PFSK-1 (cell line): Measurements from ENCODE around the gene ANO10.

Experiments used
- POLR2AphosphoS5 ChIP-seq: IDR thresholded peaks from 2 replicates; pipeline ENCODE4 v1.6.1; 2012; ENCODE audit warnings: low read depth, mild to moderate bottlenecking, control low read depth, low read length, moderate library complexity
- SIN3A ChIP-seq: IDR thresholded peaks from 2 replicates; pipeline ENCODE4 v1.6.1; 2012; ENCODE audit warnings: mild to moderate bottlenecking, low read length, moderate library complexity, borderline replicate concordance; ENCODE audit not compliant: insufficient read depth
- TAF1 ChIP-seq: IDR thresholded peaks from 2 replicates; pipeline ENCODE4 v1.6.1; 2012; ENCODE audit warnings: low read length, control low read depth, borderline replicate concordance; ENCODE audit not compliant: insufficient read depth
- TF ChIP-seq, protein P1 (sequence below), 2 experiments: IDR thresholded peaks; 2 replicates each; pipeline versions ENCODE4 v1.6.1 to v1.8.0; 2011 to 2012; ENCODE audit warnings: low read depth in 2 of 2, low read length in 2 of 2, control low read depth in 1 of 2, inconsistent platforms in 1 of 2, mild to moderate bottlenecking in 1 of 2, moderate library complexity in 1 of 2; ENCODE audit not compliant: insufficient read depth in 1 of 2

DNA sequence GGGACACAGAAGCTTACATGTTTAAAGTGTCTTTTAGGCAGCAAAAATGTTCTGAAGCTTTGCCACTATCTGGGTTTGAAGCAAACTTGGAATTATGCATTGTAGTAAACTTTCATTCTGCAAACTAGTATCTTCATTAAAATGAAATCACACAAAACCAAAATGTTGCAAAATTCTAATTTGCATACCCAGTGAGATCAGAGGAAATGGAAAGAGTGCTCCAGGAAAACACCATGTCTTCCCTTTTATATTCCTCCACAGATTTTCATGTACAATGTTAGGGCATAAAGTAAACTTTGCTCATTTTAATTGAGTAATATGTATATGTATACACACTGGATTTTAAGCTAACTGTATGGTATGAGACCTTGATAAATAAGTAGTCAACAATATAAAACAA, 23.9 kb downstream of the ANO10 start:
- TF ChIP-seq POLR2AphosphoS5, result no peak
- no peak for TF ChIP-seq SIN3A
- TF ChIP-seq, protein P1, sequence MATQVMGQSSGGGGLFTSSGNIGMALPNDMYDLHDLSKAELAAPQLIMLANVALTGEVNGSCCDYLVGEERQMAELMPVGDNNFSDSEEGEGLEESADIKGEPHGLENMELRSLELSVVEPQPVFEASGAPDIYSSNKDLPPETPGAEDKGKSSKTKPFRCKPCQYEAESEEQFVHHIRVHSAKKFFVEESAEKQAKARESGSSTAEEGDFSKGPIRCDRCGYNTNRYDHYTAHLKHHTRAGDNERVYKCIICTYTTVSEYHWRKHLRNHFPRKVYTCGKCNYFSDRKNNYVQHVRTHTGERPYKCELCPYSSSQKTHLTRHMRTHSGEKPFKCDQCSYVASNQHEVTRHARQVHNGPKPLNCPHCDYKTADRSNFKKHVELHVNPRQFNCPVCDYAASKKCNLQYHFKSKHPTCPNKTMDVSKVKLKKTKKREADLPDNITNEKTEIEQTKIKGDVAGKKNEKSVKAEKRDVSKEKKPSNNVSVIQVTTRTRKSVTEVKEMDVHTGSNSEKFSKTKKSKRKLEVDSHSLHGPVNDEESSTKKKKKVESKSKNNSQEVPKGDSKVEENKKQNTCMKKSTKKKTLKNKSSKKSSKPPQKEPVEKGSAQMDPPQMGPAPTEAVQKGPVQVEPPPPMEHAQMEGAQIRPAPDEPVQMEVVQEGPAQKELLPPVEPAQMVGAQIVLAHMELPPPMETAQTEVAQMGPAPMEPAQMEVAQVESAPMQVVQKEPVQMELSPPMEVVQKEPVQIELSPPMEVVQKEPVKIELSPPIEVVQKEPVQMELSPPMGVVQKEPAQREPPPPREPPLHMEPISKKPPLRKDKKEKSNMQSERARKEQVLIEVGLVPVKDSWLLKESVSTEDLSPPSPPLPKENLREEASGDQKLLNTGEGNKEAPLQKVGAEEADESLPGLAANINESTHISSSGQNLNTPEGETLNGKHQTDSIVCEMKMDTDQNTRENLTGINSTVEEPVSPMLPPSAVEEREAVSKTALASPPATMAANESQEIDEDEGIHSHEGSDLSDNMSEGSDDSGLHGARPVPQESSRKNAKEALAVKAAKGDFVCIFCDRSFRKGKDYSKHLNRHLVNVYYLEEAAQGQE (IDR thresholded peaks at IDR 0.05; ENCODE audit: insufficient read depth in 1 of 2, low read depth in 2 of 2, low read length in 2 of 2), result no peak
- no peak for TF ChIP-seq TAF1
